Activated T-helper 1 cell treated with anti-CD3 and anti-CD28 coated beads, Interleukin-2, amount 50 U/mL, for 16 hours (primary cell): Measurements from ENCODE around the gene ME3.

Source experiments
- DNase-seq, 2 donors: peaks; one replicate each; pipeline ENCODE4 v3.0.0-alpha.2; 2020; ENCODE audit warnings: low read depth in 1 of 2, low spot score in 1 of 2

The ME3 gene

GRCh38 chr11:86672007-86672621, at the start of gene ME3:
Gene ME3, minus strand, starts transcription at chr11:86672616.
- peak; percentile 12 to 17 for DNase-seq

GRCh38 chr11:86722006-86722405, 49.6 kb upstream of the ME3 start:
- DNase-seq = no peak

GRCh38 chr11:86720546-86720945, 48.1 kb upstream of the ME3 start:
- DNase-seq = no peak

GRCh38 chr11:86719781-86720463, 47.5 kb upstream of the ME3 start:
- DNase-seq = no peak

- DNase-seq = no peak
Measured at GRCh38 chr11:86718999-86719398, 46.6 kb upstream of the ME3 start.

- no peak for DNase-seq
Measured at GRCh38 chr11:86718521-86718920, 46.1 kb upstream of the ME3 start.

GRCh38 chr11:86717817-86718501, 45.5 kb upstream of the ME3 start:
- DNase-seq = no peak

- no peak for DNase-seq
Measured at GRCh38 chr11:86715611-86716010, 43.2 kb upstream of the ME3 start.

GRCh38 chr11:86713552-86713951, 41.1 kb upstream of the ME3 start:
- no peak for DNase-seq

GRCh38 chr11:86710936-86711335, 38.5 kb upstream of the ME3 start:
- no peak for DNase-seq

- no peak for DNase-seq
Measured at GRCh38 chr11:86708669-86709068, 36.3 kb upstream of the ME3 start.

GRCh38 chr11:86706338-86707131, 34.1 kb upstream of the ME3 start:
- DNase-seq = no peak

GRCh38 chr11:86704710-86705109, 32.3 kb upstream of the ME3 start:
- no peak for DNase-seq

GRCh38 chr11:86703987-86704386, 31.6 kb upstream of the ME3 start:
- no peak for DNase-seq

GRCh38 chr11:86702220-86702983, 30.0 kb upstream of the ME3 start:
- no peak for DNase-seq

GRCh38 chr11:86699040-86699791, 26.8 kb upstream of the ME3 start:
- DNase-seq = no peak

- no peak for DNase-seq
Measured at GRCh38 chr11:86698639-86699038, 26.2 kb upstream of the ME3 start.

- DNase-seq = no peak
Measured at GRCh38 chr11:86696451-86696850, 24.0 kb upstream of the ME3 start.

GRCh38 chr11:86696004-86696403, 23.6 kb upstream of the ME3 start:
- DNase-seq = no peak

- no peak for DNase-seq
Measured at GRCh38 chr11:86695373-86695772, 23.0 kb upstream of the ME3 start.
